Type B pancreatic cell (in vitro differentiated cells): ENCODE data around the gene NAMPT. TPM values are rescaled to one million over a fixed set of nuclear protein-coding genes. Genes with fewer than 3 reads are reported as not detected.

Experiments
- DNase-seq: peaks from one replicate; pipeline ENCODE4 v3.0.0; 2021; ENCODE audit warnings: mixed read lengths; ENCODE audit not compliant: unreplicated experiment; ENCODE audit errors: extremely low spot score
- H3K27ac Mint-ChIP-seq: 2 replicates; pipeline ENCODE4 v1.8.0; 2021; ENCODE audit warnings: mild to moderate bottlenecking, mixed read lengths
- H3K27me3 Mint-ChIP-seq: 2 replicates; pipeline ENCODE4 v1.8.0; 2021; ENCODE audit warnings: mixed read lengths
- H3K36me3 Mint-ChIP-seq: 2 replicates; pipeline ENCODE4 v1.8.0; 2021; ENCODE audit warnings: mixed read lengths
- H3K4me1 Mint-ChIP-seq: one replicate; pipeline ENCODE4 v1.8.0; 2021; ENCODE audit warnings: mixed read lengths; ENCODE audit not compliant: unreplicated experiment
- H3K4me3 Mint-ChIP-seq: 2 replicates; pipeline ENCODE4 v1.8.0; 2021; ENCODE audit warnings: mild to moderate bottlenecking, mixed read lengths
- H3K9me3 Mint-ChIP-seq: 2 replicates; pipeline ENCODE4 v1.8.0; 2021; ENCODE audit warnings: mixed read lengths
- total RNA-seq: library from RNA; stranded (reverse); gene quantifications from 2 replicates; pipeline ENCODE4 v1.2.1, GENCODE V29; 2021; ENCODE audit warnings: low replicate concordance
- TF ChIP-seq, protein P1 (sequence below): fragments of 200-600 bp; sonication (generic); conservative IDR thresholded peaks from 2 replicates; pipeline ENCODE4 v1.5.0; 2021; ENCODE audit warnings: antibody characterized with exemption, mild to moderate bottlenecking

The NAMPT gene
- total RNA-seq, 1 donor from 2014 or later, result 60.0 TPM

DNA sequence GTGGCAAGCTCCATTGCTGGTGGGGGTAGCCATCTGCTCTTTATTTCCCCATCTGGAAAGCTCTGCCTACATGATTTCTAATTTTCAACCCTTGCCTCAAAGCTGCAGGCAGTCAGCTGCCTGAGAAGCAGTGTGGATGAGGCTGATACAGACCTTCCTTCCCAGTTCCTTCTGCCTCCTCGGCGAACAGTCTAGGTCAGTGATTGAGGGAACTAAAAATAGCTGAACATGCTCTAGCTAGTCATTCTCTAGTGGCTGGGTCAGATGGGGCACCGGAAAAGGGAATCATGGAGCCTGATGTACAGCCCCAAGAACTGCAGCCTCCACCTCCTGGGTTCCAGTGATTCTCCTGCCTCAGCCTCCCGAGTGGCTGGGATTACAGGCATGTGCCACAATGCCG, 48.7 kb downstream of the NAMPT start:
- Mint-ChIP-seq H3K9me3 (peaks cover 5% of the 10 kb centered on the region), H3K36me3 (no peaks in the 10 kb centered on the region), H3K27me3 (peaks cover 2% of the 10 kb centered on the region), H3K4me1 (peaks cover 7% of the 10 kb centered on the region), H3K4me3 (no peak overlapping the region), H3K27ac (no peak overlapping the region)
- TF ChIP-seq, protein P1, sequence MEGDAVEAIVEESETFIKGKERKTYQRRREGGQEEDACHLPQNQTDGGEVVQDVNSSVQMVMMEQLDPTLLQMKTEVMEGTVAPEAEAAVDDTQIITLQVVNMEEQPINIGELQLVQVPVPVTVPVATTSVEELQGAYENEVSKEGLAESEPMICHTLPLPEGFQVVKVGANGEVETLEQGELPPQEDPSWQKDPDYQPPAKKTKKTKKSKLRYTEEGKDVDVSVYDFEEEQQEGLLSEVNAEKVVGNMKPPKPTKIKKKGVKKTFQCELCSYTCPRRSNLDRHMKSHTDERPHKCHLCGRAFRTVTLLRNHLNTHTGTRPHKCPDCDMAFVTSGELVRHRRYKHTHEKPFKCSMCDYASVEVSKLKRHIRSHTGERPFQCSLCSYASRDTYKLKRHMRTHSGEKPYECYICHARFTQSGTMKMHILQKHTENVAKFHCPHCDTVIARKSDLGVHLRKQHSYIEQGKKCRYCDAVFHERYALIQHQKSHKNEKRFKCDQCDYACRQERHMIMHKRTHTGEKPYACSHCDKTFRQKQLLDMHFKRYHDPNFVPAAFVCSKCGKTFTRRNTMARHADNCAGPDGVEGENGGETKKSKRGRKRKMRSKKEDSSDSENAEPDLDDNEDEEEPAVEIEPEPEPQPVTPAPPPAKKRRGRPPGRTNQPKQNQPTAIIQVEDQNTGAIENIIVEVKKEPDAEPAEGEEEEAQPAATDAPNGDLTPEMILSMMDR, result no peak
- DNase-seq, result no peak

DNA sequence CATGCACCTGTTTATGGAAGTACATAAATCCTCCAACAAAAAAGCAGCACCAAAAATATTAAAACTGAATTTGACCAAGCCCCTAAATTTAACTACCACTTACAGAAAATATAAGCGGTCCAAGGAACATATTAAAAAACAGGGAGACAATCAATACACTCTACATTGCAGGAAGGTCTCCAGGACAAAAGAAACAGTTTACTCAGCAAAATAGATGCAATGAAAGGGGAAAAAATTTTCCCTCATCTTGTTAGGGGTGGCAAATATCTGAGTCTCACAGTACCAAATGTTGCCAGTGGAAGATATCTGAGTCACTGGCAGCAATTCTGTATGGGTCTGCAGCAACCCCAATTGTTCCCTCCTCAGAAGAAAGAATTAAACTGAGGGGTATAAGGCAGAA, 50.4 kb downstream of the NAMPT start:
- peaks cover 2% of the 10 kb centered on the region for H3K27me3 Mint-ChIP-seq
- TF ChIP-seq, protein P1, result no peak
- H3K4me1 Mint-ChIP-seq, result peaks cover 7% of the 10 kb centered on the region
- no peak for DNase-seq
- no peak overlapping the region for H3K4me3 Mint-ChIP-seq
- H3K9me3 Mint-ChIP-seq, result peaks cover 5% of the 10 kb centered on the region
- no peak overlapping the region for H3K27ac Mint-ChIP-seq
- H3K36me3 Mint-ChIP-seq, result no peaks in the 10 kb centered on the region

DNA sequence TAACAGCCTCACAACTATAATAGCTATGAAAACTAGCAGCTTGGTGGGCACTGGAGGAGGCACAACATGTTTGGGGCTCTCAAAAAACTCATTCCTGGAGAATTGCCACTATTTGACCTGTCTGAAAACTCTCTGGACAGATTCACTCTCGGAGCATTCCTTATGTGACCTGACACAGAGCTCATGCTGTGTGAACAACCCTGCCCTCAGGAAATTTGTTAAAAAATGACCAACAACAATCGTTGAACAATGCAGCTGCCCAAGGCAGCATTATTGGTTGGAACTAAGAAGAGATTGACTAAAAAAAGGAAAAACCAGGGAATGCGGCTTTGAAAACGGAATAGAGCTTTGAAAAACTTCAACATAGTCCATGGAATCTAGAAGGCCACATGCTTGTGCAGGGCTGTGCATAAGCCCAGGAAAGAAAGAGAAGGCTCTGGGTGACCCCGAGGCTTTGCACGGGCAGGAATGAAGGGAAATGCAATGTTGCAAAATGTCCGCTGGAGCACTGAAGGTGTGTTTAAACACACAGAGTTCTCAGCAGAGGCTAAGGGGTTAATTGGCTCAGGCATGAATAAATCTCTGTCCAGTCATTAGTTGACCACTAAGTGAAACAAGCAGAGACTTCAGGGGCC, 52.8 kb downstream of the NAMPT start:
- TF ChIP-seq, protein P1, result no peak
- H3K4me1 Mint-ChIP-seq, result peaks cover 7% of the 10 kb centered on the region
- no peak overlapping the region for H3K4me3 Mint-ChIP-seq
- H3K27ac Mint-ChIP-seq, result no peak overlapping the region
- peaks cover 2% of the 10 kb centered on the region for H3K27me3 Mint-ChIP-seq
- H3K36me3 Mint-ChIP-seq, result no peaks in the 10 kb centered on the region
- no peak for DNase-seq
- H3K9me3 Mint-ChIP-seq, result peaks cover 5% of the 10 kb centered on the region

DNA sequence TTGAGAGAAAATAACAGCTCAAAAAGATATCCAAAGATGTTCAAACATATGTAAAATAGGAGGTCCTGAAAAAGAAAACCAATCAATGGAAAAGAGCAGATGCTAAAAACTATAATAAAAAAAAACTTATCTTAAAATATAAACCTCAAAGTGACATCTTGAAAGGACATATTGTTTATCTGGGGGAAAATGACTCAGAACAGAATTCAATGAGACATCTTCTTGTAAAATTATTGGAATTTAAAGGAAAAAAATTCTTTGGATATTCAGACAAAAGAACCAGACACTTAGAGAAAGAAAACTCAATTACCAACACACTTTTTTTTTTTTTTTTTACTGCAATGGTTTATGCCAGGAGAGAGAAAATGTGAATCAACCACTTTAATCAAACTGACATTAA, 58.9 kb downstream of the NAMPT start:
- DNase-seq, result no peak
- Mint-ChIP-seq H3K36me3 (no peaks in the 10 kb centered on the region), H3K4me1 (no peaks in the 10 kb centered on the region), H3K4me3 (no peak overlapping the region), H3K27ac (no peak overlapping the region), H3K9me3 (no peaks in the 10 kb centered on the region), H3K27me3 (peaks cover 4% of the 10 kb centered on the region)
- TF ChIP-seq, protein P1, result no peak

DNA sequence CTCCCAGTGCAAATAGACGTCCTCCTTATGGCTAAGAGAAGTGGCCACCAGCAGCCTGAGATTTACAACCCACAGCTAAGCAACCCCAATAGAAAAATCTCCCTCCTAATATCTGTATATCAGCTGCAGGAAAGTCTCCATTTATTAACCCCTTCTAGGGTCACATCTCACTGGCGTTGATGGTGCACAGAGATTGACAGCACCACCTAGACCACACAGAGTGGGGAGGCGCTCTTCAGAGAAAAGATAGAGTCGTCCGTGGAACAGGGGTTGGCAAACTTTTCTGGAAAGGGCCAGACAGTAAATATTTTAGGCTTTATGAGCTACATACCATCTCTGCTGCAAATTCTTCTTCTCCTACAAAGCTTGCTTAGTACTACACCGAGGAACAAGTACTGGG, 60.0 kb downstream of the NAMPT start:
- Mint-ChIP-seq H3K9me3 (no peaks in the 10 kb centered on the region), H3K4me1 (no peaks in the 10 kb centered on the region), H3K4me3 (no peak overlapping the region), H3K27me3 (peaks cover 4% of the 10 kb centered on the region), H3K36me3 (no peaks in the 10 kb centered on the region), H3K27ac (no peak overlapping the region)
- no peak for DNase-seq
- TF ChIP-seq, protein P1, result no peak

DNA sequence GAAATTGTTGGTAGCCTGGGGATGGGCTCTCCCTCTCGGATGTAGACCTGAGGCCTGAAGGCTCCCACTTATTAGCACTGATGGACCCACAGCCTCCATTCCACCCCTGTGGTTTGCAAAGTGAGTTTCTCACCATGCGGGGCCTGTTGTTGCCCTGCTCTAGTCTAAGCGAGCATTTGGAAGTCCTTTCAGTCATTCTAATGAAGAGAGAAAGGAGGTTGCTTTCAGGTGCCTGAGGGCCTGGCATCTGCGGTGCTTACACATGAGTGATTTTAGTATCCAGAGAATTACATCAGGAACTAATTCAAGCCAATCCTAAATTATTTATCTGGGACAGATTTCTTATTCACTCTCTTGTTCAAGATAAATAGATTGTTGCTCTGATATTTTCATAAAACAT, 61.6 kb downstream of the NAMPT start:
- no peaks in the 10 kb centered on the region for H3K4me1 Mint-ChIP-seq
- no peaks in the 10 kb centered on the region for H3K9me3 Mint-ChIP-seq
- H3K36me3 Mint-ChIP-seq, result no peaks in the 10 kb centered on the region
- no peak for DNase-seq
- H3K27ac Mint-ChIP-seq, result no peak overlapping the region
- H3K27me3 Mint-ChIP-seq, result peaks cover 4% of the 10 kb centered on the region
- no peak overlapping the region for H3K4me3 Mint-ChIP-seq
- TF ChIP-seq, protein P1, result no peak
